ENCODE data around the gene IFT81. TPM values are rescaled to one million over a fixed set of nuclear protein-coding genes. Genes with fewer than 3 reads are reported as not detected.
"Not testable (repeated sequence)": the region's sequence is repeated elsewhere in the genome, so short reads cannot be mapped to it uniquely, and the experiment has no call there.

The IFT81 gene
- polyA plus RNA-seq, 6 donors from 2014 or later: 0.84 to 1.9 (median 1.4) TPM; not detected in 1

DNA sequence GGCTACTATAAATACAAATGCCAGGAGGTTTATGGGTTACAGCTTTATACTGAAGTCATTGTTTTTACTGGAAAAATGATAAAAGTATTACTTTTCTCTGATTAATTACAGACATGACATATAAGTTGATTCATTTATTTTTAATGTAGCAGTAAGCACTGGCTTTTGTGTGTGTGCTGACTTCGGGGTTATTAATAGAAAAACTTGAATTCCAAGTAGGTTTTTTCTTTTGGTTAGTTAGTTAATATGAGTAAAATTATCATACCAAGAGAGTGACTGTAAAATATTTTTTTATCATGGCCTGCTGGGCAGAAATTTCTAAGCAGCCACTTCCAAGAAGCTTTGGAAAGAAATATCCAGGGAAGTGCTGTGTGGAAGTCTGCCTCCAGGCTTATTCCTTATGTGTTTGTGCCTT lies 56.4 kb downstream of the IFT81 start:
- no peak overlapping the region for H3K4me3 Mint-ChIP-seq
- ATAC-seq (ENCODE audit: low read depth in 2 of 2) (no peak), DNase-seq (no peak)
- H3K4me1 Mint-ChIP-seq: no peaks in the 10 kb centered on the region
- H3K27ac Mint-ChIP-seq: no peak overlapping the region
- peaks cover 0 to under 1% (median 0%) of the 10 kb centered on the region in 7 donors for H3K9me3 Mint-ChIP-seq
- H3K27me3 Mint-ChIP-seq: no peaks in the 10 kb centered on the region
- peaks cover 1 to 3% of the 10 kb centered on the region in 2 donors for H3K36me3 Mint-ChIP-seq

DNA sequence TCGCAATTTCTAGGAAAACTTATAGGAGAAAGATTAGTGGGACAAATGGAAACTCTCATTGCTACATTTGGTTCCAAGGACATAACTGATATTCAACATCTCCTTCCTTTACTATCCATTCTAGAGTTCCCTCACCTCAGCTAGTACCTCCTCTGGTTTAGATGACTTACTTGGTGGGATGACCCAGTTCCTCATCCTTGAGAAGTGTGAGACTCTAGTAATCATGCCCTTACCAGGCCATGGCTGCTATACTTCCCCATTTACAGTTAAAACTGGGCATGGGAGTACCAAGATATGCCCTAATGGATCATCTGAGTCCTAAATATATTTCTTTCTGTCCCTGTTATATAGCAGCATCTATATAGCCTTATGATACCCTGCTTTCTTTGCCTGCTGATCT lies 58.1 kb downstream of the IFT81 start:
- Mint-ChIP-seq H3K36me3 (peaks cover 13 to 17% of the 10 kb centered on the region in 2 donors), H3K27ac (no peak overlapping the region), H3K27me3 (no peaks in the 10 kb centered on the region), H3K4me3 (no peak overlapping the region), H3K4me1 (no peaks in the 10 kb centered on the region), H3K9me3 (peaks cover 6 to 15% (median 12%) of the 10 kb centered on the region in 7 donors)
- DNase-seq (no peak), ATAC-seq (ENCODE audit: low read depth in 2 of 2) (no peak)

DNA sequence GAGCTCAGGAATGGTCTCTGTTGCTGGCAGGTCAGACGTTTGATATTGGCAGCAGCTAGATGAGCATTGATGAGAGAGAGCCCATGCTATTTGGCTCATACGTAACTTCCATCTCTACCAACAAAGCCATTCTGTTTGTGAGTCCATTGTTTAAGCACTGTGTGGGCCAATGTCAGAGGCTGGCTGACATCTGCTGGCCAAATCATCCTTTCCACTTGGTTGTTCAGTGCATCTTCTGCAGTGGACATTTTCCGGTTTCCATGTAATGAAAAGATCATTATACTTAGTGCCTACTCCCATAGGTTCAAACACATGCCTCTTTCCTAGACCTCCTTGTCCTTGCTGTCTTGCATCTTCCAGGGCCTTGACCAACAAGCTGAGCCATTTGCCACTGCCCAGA lies 59.2 kb downstream of the IFT81 start:
- Mint-ChIP-seq H3K27me3 (no peaks in the 10 kb centered on the region), H3K4me3 (no peak overlapping the region), H3K9me3 (peaks cover 6 to 17% (median 12%) of the 10 kb centered on the region in 7 donors), H3K4me1 (no peaks in the 10 kb centered on the region), H3K27ac (no peak overlapping the region), H3K36me3 (peaks cover 16 to 17% of the 10 kb centered on the region in 2 donors)
- ATAC-seq (ENCODE audit: low read depth in 2 of 2) (no peak), DNase-seq (no peak)

DNA sequence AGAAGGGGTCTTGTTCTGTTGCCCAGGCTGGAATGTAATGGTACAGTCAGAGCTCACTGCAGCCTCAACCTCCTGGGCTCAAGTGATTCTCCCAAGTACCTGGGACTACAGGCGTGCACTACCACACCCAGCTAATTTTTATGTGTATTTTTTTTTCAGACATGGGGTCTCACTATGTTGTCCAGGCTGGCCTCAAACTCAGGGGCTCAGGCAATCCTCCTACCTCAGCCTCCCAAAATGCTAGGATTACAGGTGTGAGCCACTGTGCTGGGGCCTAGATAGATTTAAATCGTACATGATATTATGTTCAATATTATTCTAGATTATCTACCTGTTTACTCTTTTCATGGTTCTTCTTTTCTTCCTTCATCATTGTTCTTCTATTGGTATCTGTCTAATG lies 61.5 kb downstream of the IFT81 start:
- Mint-ChIP-seq H3K36me3 (peaks cover 17 to 18% of the 10 kb centered on the region in 2 donors), H3K27ac (no peak overlapping the region), H3K9me3 (peaks cover 6 to 20% (median 12%) of the 10 kb centered on the region in 7 donors), H3K4me1 (no peaks in the 10 kb centered on the region), H3K27me3 (no peaks in the 10 kb centered on the region), H3K4me3 (no peak overlapping the region)
- no peak for DNase-seq
- no peak for ATAC-seq (ENCODE audit: low read depth in 2 of 2)

DNA sequence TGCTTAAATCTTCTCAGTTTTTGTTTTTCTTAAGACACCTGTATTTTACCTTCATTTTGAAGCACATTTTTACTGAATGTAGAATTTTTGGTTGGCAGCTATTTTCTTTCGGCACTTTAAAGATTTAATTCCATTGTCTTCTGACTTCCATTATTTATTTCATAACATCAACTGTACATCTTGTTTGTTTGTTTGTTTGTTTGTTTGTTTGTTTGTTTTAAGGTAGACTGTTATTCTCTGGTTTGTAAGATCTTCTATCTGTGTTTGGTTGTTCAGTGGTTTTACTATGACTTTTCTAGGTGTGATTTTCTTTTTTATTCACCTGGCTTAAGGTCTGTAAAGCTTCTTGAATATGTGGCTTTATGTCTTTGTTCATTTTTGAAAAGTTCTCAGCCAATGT lies 61.9 kb downstream of the IFT81 start:
- peak overlapping the region in 1 of 6 donors; percentile 24 for H3K27ac Mint-ChIP-seq
- H3K4me3 Mint-ChIP-seq: no peak overlapping the region
- no peak for DNase-seq
- peaks cover 17 to 18% of the 10 kb centered on the region in 2 donors for H3K36me3 Mint-ChIP-seq
- ATAC-seq (ENCODE audit: low read depth in 2 of 2): no peak
- no peaks in the 10 kb centered on the region for H3K27me3 Mint-ChIP-seq
- no peaks in the 10 kb centered on the region for H3K4me1 Mint-ChIP-seq
- H3K9me3 Mint-ChIP-seq: peaks cover 6 to 20% (median 12%) of the 10 kb centered on the region in 7 donors

DNA sequence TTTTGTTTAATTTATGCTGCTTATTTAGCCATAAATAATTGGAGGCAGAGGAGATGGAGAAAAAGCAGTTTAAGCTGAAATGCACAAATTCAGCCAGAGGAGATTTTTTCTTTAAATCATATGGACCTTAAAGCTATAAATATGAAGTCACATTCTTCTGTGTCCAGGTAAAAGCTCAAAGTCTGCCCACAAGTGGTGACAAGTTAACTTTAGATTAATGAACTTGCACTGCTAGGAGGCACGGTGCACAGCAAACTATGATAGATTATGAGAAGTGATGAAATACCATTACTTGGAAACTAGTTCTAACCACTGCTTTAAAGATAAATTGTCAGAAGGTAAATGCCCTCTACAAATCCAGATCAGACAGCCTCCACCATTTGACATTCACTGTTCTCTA lies 69.0 kb downstream of the IFT81 start:
- no peak for ATAC-seq (ENCODE audit: low read depth in 2 of 2)
- no peaks in the 10 kb centered on the region for H3K27me3 Mint-ChIP-seq

DNA sequence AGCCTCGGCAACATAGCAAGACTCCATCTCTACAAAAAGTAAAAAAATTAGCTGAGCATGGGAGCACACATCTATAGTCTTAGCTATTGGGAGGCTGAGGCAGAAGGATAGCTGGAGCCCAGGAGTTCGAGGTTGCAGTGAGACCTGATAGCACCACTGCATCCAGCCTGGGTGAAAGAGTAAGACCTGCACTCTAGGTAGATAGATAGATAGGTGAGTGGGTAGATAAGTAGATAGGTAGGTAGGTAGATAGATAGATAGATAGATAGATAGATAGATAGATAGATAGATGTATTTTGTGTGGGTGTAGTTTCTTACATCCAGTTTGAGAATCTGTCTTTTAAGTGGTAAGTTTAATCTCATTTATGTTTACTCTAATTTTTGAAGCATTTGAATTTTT lies 72.8 kb downstream of the IFT81 start:
- no peak for DNase-seq
- H3K4me3 Mint-ChIP-seq: no peak overlapping the region
- no peaks in the 10 kb centered on the region for H3K27me3 Mint-ChIP-seq
- ATAC-seq (ENCODE audit: low read depth in 2 of 2): no peak
- H3K9me3 Mint-ChIP-seq: no peaks in the 10 kb centered on the region
- no peaks in the 10 kb centered on the region for H3K36me3 Mint-ChIP-seq
- peak overlapping the region in 2 of 6 donors; percentile 1 to 67 for H3K27ac Mint-ChIP-seq
- H3K4me1 Mint-ChIP-seq: peaks cover 0 to 2% (median 0%) of the 10 kb centered on the region in 3 donors

More for the DNA sequence above, 69.0 kb downstream of the IFT81 start:
- H3K36me3 Mint-ChIP-seq: peaks cover 0 to 4% of the 10 kb centered on the region in 2 donors
- no peak for DNase-seq
- H3K4me1 Mint-ChIP-seq: no peaks in the 10 kb centered on the region
- H3K9me3 Mint-ChIP-seq: peaks cover 0 to 5% (median 2%) of the 10 kb centered on the region in 7 donors
- no peak overlapping the region for H3K27ac Mint-ChIP-seq
- H3K4me3 Mint-ChIP-seq: no peak overlapping the region

DNA sequence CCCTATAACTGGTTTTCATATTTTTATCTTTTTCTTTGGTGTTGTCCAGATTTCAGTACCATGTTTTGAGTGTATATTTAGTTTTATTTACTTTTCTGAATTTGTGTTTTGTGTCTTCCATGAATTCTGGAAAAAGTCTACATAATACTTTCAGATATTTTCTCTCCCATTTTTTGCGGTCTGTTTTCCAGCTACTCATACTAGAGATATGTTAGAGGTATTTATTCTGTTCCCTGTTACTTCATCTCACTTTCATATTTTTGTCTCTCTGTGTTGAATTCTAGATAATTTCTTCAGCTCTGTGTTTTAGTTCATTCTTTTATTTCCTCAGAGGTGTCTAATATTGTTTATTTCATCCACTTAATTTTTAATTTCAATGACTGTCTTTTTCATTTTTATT lies 74.2 kb downstream of the IFT81 start:
- H3K9me3 Mint-ChIP-seq: no peaks in the 10 kb centered on the region
- no peaks in the 10 kb centered on the region for H3K27me3 Mint-ChIP-seq
- H3K4me3 Mint-ChIP-seq: no peak overlapping the region
- DNase-seq (no peak), ATAC-seq (ENCODE audit: low read depth in 2 of 2) (no peak)
- peaks cover 0 to 2% (median 0%) of the 10 kb centered on the region in 3 donors for H3K4me1 Mint-ChIP-seq
- no peak overlapping the region for H3K27ac Mint-ChIP-seq
- no peaks in the 10 kb centered on the region for H3K36me3 Mint-ChIP-seq

DNA sequence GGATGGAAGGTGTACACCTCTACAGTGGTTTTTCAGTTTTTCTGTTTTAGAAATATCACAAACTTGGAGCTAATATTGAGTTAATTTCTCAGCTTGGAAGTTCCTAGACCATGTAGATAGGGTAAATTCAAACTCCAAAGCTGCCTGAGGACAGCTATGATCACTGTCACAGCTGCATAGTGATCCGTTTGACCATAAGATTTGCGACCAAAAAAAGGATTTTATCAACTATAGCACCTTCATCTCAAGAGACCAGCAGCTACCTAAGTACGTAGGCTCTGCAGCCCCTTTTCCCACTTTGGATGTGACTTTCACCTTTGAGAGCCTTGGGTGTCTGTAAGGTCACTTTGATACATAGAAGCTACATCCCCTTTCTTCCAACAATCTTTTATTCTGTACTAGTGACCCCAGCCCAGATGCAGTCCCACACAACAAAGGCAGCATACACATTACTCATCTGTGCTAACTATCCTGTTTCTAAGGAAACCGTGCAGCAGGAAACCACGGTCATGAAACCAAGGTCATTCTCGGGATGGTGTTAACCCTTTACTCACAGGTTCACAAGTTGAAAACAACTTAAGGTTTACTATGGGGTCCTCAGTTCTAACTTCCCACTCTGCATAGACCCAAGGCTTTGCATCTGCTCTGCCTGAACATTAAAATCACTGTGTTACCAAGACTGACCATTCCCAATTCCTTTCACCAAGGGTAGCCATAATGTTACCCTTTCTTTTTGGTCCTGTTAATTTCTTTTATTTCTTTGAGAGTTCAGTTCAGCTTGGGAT lies 75.4 kb downstream of the IFT81 start:
- no peak overlapping the region for H3K4me3 Mint-ChIP-seq
- peaks cover 0 to 2% (median 0%) of the 10 kb centered on the region in 3 donors for H3K4me1 Mint-ChIP-seq
- H3K36me3 Mint-ChIP-seq: peaks cover 6% of the 10 kb centered on the region in 2 donors
- no peaks in the 10 kb centered on the region for H3K27me3 Mint-ChIP-seq
- DNase-seq (no peak), ATAC-seq (ENCODE audit: low read depth in 2 of 2) (no peak)
- H3K9me3 Mint-ChIP-seq: no peaks in the 10 kb centered on the region
- H3K27ac Mint-ChIP-seq: no peak overlapping the region

DNA sequence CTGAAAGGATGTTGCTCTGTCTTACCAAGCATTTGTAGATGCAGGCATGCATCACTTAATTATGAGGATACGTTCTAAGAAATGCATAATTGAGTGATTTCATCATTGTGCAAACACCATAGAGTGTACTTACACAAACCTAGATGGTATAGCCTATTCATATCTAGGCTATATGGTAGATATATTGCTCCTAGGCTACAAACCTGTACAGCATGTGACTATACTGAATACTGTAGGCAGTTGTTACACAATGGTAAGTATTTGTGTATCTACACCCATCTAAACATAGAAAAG lies 75.9 kb downstream of the IFT81 start:
- no peaks in the 10 kb centered on the region for H3K27me3 Mint-ChIP-seq
- peaks cover 9 to 11% of the 10 kb centered on the region in 2 donors for H3K36me3 Mint-ChIP-seq
- no peak overlapping the region for H3K4me3 Mint-ChIP-seq
- no peaks in the 10 kb centered on the region for H3K9me3 Mint-ChIP-seq
- DNase-seq (no peak), ATAC-seq (ENCODE audit: low read depth in 2 of 2) (no peak)
- H3K4me1 Mint-ChIP-seq: peaks cover 0 to 2% (median 0%) of the 10 kb centered on the region in 3 donors
- no peak overlapping the region for H3K27ac Mint-ChIP-seq

DNA sequence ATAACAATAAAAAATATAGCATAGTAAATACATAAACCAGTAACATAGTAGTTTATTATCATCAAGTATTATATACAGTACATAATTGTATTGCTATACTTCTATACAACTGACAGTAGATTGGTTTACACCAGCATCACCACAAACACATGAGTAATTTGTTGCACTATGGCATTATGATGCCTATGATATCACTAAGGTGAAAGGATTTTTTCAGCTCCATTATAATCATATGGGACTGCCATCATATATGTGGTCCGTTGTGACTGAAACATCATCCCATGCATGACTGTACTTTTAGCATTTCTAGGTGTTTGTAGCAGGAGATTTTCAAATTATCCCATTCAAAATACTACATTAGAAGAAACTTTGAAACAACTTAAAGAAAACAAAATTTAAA lies 77.8 kb downstream of the IFT81 start:
- DNase-seq: no peak
- Mint-ChIP-seq H3K27me3 (no peaks in the 10 kb centered on the region), H3K4me3 (no peak overlapping the region), H3K27ac (no peak overlapping the region), H3K9me3 (no peaks in the 10 kb centered on the region), H3K36me3 (peaks cover 9 to 11% of the 10 kb centered on the region in 2 donors), H3K4me1 (peaks cover 0 to 2% (median 0%) of the 10 kb centered on the region in 3 donors)
- ATAC-seq (ENCODE audit: low read depth in 2 of 2): no peak

DNA sequence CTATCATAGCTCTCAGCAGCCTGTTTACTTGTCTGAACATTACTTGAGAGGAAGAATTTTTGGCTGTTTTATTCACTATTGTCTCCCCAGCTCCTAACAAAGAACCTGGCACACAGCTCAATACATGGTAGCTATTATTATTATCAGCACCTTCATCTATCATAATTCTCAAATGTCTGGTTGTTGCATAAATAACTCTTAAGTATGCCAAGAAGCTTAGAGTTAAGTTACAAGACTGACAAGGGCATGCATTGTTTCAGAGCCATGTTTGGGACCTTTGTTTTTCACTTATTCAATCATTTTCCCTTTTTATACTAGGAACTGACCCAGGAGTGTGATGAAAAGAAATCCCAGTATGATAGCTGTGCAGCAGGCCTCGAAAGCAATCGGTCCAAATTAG lies 79.4 kb downstream of the IFT81 start:
- Mint-ChIP-seq H3K9me3 (no peaks in the 10 kb centered on the region), H3K36me3 (peaks cover 9 to 11% of the 10 kb centered on the region in 2 donors), H3K27ac (peak overlapping the region in 1 of 6 donors; percentile 48), H3K27me3 (no peaks in the 10 kb centered on the region), H3K4me3 (no peak overlapping the region), H3K4me1 (peaks cover 0 to 2% (median 0%) of the 10 kb centered on the region in 3 donors)
- ATAC-seq (ENCODE audit: low read depth in 2 of 2) (no peak), DNase-seq (no peak)

DNA sequence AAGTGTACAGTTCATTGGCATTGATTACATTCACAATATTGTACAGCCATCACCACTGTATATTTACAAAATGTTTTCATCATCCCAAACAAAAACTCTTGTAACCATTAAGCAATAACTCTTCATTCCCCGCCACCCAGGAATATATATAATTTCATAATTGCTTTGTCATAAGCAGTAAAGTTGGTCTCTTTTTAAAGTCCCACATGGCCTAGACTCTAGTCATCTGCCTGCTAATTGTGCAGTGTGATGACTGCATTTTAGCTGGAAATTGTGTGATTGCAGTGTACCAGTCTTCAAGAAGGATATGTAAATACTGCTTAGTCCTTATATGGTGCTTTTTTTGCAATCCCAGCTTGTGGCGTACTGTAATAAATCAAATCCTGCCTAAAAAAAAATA lies 81.8 kb downstream of the IFT81 start:
- H3K4me1 Mint-ChIP-seq: no peaks in the 10 kb centered on the region
- H3K9me3 Mint-ChIP-seq: no peaks in the 10 kb centered on the region
- H3K27me3 Mint-ChIP-seq: no peaks in the 10 kb centered on the region
- ATAC-seq (ENCODE audit: low read depth in 2 of 2) (no peak), DNase-seq (no peak)
- peaks cover 9 to 11% of the 10 kb centered on the region in 2 donors for H3K36me3 Mint-ChIP-seq
- H3K27ac Mint-ChIP-seq: no peak overlapping the region
- H3K4me3 Mint-ChIP-seq: no peak overlapping the region

DNA sequence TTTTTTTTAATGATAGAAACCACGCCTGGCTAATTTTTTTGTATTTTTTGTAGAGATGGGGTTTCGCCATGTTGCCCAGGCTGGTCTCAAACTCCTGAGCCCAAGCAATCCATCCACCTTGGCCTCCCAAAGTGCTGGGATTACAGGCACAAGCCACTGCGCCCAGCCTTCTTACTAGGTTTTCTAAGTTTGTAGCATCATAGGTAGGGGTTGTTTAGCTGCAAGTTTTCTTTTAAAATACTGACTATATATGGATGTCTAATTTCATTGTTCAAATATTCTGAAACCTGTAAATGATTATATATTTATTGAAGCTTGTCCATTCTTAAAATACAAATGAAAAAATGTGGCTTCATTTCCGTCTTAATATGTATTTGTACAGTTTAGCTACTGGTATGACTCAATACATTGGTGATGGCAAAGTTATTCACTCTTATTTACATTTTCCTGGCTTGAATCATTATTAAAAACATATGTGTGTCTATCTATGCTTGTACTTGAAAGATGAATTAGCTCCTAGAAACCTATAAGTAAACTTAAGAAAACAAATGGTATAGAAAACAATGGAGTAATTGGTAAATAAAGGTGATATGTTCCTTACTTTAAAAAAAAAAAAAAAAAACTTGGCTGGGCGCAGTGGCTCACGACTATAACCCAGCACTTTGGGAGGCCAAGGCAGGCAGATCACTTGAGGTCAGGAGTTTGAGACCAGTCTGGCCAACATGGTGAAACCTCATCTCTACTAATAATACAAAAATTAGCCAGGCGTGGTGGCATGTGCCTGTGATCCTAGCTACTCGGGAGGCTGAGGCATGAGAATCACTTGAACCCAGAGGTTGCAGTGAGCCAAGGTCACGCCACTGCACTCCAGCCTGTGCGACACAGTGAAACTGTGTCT lies 87.7 kb downstream of the IFT81 start:
- not testable (repeated sequence) for H3K4me1 Mint-ChIP-seq; H3K9me3 Mint-ChIP-seq; H3K36me3 Mint-ChIP-seq; H3K4me3 Mint-ChIP-seq; ATAC-seq (ENCODE audit: low read depth in 2 of 2); DNase-seq; H3K27me3 Mint-ChIP-seq
- peak overlapping the region in 1 of 6 donors; percentile 15 for H3K27ac Mint-ChIP-seq
